Keratinocyte (primary cell): Measurements from ENCODE around the gene ATF1. TPM values are rescaled to one million over a fixed set of nuclear protein-coding genes. Genes with fewer than 3 reads are reported as not detected.

ENCODE experiments used
- DNase-seq: peaks from one replicate; pipeline ENCODE4 v3.0.0-alpha.2; 2011; ENCODE audit warnings: low read depth, missing footprints, low spot score
- FAIRE-seq: peaks from 2 replicates; lab custom pipeline; 2011; peaks lifted over from hg19 to GRCh38; lab: Jason Lieb, UNC
- H2AFZ ChIP-seq: 2 replicates; pipeline ENCODE4 v1.6.0; 2012; ENCODE audit warnings: low read length, control low read depth, inconsistent platforms; ENCODE audit not compliant: control insufficient read depth
- H3K27ac ChIP-seq: 2 replicates; pipeline ENCODE4 v1.5.1; 2011; ENCODE audit warnings: low read length; ENCODE audit not compliant: control insufficient read depth, insufficient read depth
- H3K27me3 ChIP-seq: 3 replicates; pipeline ENCODE4 v1.6.0; 2011; ENCODE audit warnings: low read length; ENCODE audit not compliant: control insufficient read depth, insufficient read depth; ENCODE audit errors: extremely low read depth
- H3K36me3 ChIP-seq, 2 experiments: 2 replicates in 1 of 2; 3 replicates in 1 of 2; pipeline ENCODE4 v1.5.1; 2011; ENCODE audit warnings: low read length in 2 of 2, mild to moderate bottlenecking in 1 of 2; ENCODE audit not compliant: control insufficient read depth in 2 of 2, insufficient read depth in 2 of 2; ENCODE audit errors: extremely low read depth in 1 of 2
- H3K4me1 ChIP-seq: 3 replicates; pipeline ENCODE4 v1.5.1; 2011; ENCODE audit warnings: low read length; ENCODE audit not compliant: control insufficient read depth, insufficient read depth; ENCODE audit errors: extremely low read depth
- H3K4me2 ChIP-seq: 3 replicates; pipeline ENCODE4 v1.6.0; 2011; ENCODE audit warnings: low read depth, low read length; ENCODE audit not compliant: control insufficient read depth, insufficient read depth; ENCODE audit errors: extremely low read depth
- H3K4me3 ChIP-seq, 3 experiments: fragments of 200-600 bp in 1 of 3; sonication (generic) in 1 of 3; 2 replicates in 2 of 3; 3 replicates in 1 of 3; pipeline ENCODE4 v1.5.1; 2011 to 2016; ENCODE audit warnings: low read length in 3 of 3, mild to moderate bottlenecking in 3 of 3, control low read depth in 2 of 3, inconsistent platforms in 1 of 3, low read depth in 1 of 3, mixed read lengths in 1 of 3, mixed run types in 1 of 3, moderate library complexity in 1 of 3; ENCODE audit not compliant: control insufficient read depth in 2 of 3, insufficient read depth in 2 of 3; ENCODE audit errors: extremely low read depth in 1 of 3
- H3K79me2 ChIP-seq: 2 replicates; pipeline ENCODE4 v1.6.0; 2012; ENCODE audit warnings: low read length; ENCODE audit not compliant: control insufficient read depth, insufficient read depth
- H3K9ac ChIP-seq: 3 replicates; pipeline ENCODE4 v1.6.0; 2011; ENCODE audit warnings: low read length; ENCODE audit not compliant: control insufficient read depth, insufficient read depth; ENCODE audit errors: extremely low read depth
- H3K9me1 ChIP-seq: 3 replicates; pipeline ENCODE4 v1.6.0; 2011; ENCODE audit warnings: low read length; ENCODE audit not compliant: control insufficient read depth, insufficient read depth; ENCODE audit errors: extremely low read depth
- H3K9me3 ChIP-seq: 2 replicates; pipeline ENCODE4 v1.5.1; 2012; ENCODE audit warnings: low read depth, low read length; ENCODE audit not compliant: control insufficient read depth
- H4K20me1 ChIP-seq: 3 replicates; pipeline ENCODE4 v1.6.0; 2011; ENCODE audit warnings: low read length; ENCODE audit not compliant: control insufficient read depth, insufficient read depth; ENCODE audit errors: extremely low read depth
- EZH2 ChIP-seq: IDR thresholded peaks from one replicate; pipeline ENCODE4 v1.6.1; 2012; ENCODE audit warnings: inconsistent platforms, mild to moderate bottlenecking, low read length, moderate library complexity
- dilution Hi-C: fragments of 300-500 bp; cut with MboI; formaldehyde crosslinking; loops from one replicate; pipeline ENCODE4 v1.7.0; 2020; ENCODE audit warnings: low sequenced_read_pairs; ENCODE audit not compliant: extremely low pct_ligation_motif_present
- polyA plus RNA-seq, 5 experiments: library from polyadenylated mRNA; depleted of rRNA in 3 of 5; stranded (reverse) in 3 of 5; stranded (forward) in 1 of 5; unstranded in 1 of 5; fragments of >200 nt; gene quantifications; 1 replicate in 1 of 5; 2 replicates in 3 of 5; 3 replicates in 1 of 5; pipeline versions ENCODE4 v1.2.1 to v1.2.3, GENCODE V29; 2011 to 2012; ENCODE audit warnings: missing spikeins in 2 of 5, low read depth in 1 of 5, low replicate concordance in 1 of 5
- TF ChIP-seq, protein P1 (sequence below), 3 experiments: IDR thresholded peaks in 1 of 3; conservative IDR thresholded peaks in 1 of 3; optimal IDR thresholded peaks in 1 of 3; 2 replicates in 2 of 3; 3 replicates in 1 of 3; pipeline versions ENCODE3 to v1.5.1; 2011; ENCODE audit warnings: low read length in 3 of 3, mild to moderate bottlenecking in 3 of 3, moderate library complexity in 2 of 3, control low read depth in 1 of 3, inconsistent platforms in 1 of 3; ENCODE audit not compliant: insufficient read depth in 2 of 3; ENCODE audit errors: extremely low read depth in 1 of 3

Gene ATF1
- polyA plus RNA-seq, 1 donor (not counting 4 experiments of a cell fraction or from before 2014, with no cell fraction given) = 37.4 TPM

DNA sequence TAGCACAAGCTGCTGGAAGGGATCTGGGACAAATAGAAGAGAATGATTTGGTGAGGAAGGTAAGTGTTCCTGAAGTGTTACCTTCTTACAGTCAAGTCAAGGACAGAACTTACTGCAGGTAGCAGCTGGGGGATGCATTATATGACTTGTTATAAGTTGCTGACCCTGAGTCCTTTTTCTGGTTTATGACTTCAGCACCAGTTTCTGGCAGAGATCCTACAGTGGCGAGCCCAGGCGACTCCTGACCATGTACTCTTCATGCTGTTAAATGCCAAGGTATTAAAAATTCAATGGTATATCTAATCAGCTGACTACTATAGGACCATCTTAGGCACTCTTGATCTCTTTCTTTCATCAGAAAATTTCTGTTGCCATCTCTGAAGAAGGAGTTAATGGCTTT, 45.1 kb upstream of the ATF1 start:
- Histone ChIP-seq H3K27ac (no peak overlapping the region), H3K9me1 (peaks cover 2% of the 10 kb centered on the region), H3K9me3 (no peaks in the 10 kb centered on the region), H3K4me1 (no peaks in the 10 kb centered on the region), H3K4me2 (no peak overlapping the region), H4K20me1 (no peaks in the 10 kb centered on the region), H2AFZ (no peak overlapping the region), H3K4me3 (no peak overlapping the region), H3K27me3 (no peaks in the 10 kb centered on the region), H3K36me3 (peaks cover 28 to 32% of the 10 kb centered on the region in 2 experiments), H3K9ac (no peak overlapping the region), H3K79me2 (no peaks in the 10 kb centered on the region)
- FAIRE-seq (no peak), DNase-seq (no peak)
- dilution Hi-C loops = no loop called here
- TF ChIP-seq EZH2 = no peak
- TF ChIP-seq, protein P1, sequence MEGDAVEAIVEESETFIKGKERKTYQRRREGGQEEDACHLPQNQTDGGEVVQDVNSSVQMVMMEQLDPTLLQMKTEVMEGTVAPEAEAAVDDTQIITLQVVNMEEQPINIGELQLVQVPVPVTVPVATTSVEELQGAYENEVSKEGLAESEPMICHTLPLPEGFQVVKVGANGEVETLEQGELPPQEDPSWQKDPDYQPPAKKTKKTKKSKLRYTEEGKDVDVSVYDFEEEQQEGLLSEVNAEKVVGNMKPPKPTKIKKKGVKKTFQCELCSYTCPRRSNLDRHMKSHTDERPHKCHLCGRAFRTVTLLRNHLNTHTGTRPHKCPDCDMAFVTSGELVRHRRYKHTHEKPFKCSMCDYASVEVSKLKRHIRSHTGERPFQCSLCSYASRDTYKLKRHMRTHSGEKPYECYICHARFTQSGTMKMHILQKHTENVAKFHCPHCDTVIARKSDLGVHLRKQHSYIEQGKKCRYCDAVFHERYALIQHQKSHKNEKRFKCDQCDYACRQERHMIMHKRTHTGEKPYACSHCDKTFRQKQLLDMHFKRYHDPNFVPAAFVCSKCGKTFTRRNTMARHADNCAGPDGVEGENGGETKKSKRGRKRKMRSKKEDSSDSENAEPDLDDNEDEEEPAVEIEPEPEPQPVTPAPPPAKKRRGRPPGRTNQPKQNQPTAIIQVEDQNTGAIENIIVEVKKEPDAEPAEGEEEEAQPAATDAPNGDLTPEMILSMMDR (optimal IDR thresholded peaks at IDR 0.05 in 1 of 3, IDR thresholded peaks at IDR 0.05 in 1 of 3, conservative IDR thresholded peaks at IDR 0.05 in 1 of 3; ENCODE audit: extremely low read depth in 1 of 3, insufficient read depth in 2 of 3, low read length in 3 of 3) = no peak

DNA sequence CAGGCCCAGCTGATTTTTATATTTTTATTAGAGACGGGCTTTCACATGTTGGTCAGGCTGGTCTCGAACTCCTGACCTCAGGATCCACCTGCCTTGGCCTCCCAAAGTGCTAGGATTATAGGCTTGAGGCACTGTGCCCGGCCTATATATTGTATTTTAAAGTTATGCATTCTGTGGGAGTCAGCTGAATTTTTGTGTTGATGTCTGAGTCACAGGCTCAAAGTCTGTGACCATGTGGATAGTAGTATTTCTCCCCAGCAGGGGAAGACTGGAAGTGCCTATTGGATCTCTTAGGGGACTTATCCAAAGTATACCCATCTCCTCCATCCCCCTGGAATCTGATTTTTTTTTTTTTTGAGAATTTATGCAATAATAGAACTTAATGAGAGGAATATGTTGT, 43.8 kb upstream of the ATF1 start:
- Histone ChIP-seq H3K27ac (no peak overlapping the region), H3K4me3 (no peak overlapping the region), H3K9me3 (no peaks in the 10 kb centered on the region), H2AFZ (no peak overlapping the region), H3K9ac (no peak overlapping the region), H4K20me1 (no peaks in the 10 kb centered on the region), H3K4me2 (no peak overlapping the region), H3K79me2 (no peaks in the 10 kb centered on the region), H3K27me3 (no peaks in the 10 kb centered on the region), H3K4me1 (no peaks in the 10 kb centered on the region), H3K36me3 (peaks cover 32 to 34% of the 10 kb centered on the region in 2 experiments), H3K9me1 (peaks cover 2% of the 10 kb centered on the region)
- FAIRE-seq = no peak
- TF ChIP-seq EZH2 = no peak
- TF ChIP-seq, protein P1 (optimal IDR thresholded peaks at IDR 0.05 in 1 of 3, IDR thresholded peaks at IDR 0.05 in 1 of 3, conservative IDR thresholded peaks at IDR 0.05 in 1 of 3; ENCODE audit: extremely low read depth in 1 of 3, insufficient read depth in 2 of 3, low read length in 3 of 3) = no peak
- DNase-seq = no peak
- dilution Hi-C loops = no loop called here
